HG02943 (cell line): ENCODE measurements around the gene SLC7A8.

Experiments used
- ATAC-seq: cut with Tn5 transposase; IDR thresholded peaks from one replicate; pipeline ENCODE4 v1.9.1; 2021; ENCODE audit warnings: mild to moderate bottlenecking, low read depth, moderate library complexity; ENCODE audit not compliant: unreplicated experiment

Gene SLC7A8

DNA sequence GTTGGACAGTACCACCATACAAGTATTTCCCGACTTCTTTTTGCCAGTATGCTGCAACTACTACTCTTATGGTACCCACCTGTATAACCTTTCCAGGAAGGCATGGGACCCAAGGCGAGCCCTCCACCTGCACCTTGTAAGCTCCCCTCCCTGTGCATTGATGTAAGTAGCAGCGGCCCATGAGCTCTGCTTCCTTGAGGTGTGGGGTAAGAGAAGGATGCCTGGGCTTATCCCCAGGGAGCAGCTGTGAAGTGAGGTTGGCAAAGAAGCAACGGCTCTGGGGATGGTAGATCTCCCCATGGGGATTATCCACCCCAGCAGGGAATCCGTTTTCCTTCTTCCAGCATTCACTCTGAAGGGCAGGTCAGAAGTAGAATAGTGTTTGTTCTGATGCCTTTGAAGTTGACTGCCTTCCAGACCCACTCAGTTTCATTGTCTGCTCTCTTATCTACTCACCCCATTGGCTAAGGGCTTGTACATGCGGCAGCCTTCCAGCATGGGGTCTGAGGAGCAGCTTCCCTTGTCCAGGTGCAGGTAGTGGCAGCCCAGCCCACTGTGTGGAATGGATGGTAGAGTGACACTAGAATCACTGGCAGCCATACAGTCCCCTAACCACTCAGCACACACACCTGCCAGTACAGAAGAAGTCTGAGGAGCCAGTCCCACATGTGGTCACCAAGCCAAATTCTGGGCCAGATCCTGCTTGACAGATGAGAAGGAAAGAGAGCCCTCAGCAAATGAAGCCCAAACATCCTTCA is 82.1 kb downstream of the SLC7A8 start:
- no peak for ATAC-seq

DNA sequence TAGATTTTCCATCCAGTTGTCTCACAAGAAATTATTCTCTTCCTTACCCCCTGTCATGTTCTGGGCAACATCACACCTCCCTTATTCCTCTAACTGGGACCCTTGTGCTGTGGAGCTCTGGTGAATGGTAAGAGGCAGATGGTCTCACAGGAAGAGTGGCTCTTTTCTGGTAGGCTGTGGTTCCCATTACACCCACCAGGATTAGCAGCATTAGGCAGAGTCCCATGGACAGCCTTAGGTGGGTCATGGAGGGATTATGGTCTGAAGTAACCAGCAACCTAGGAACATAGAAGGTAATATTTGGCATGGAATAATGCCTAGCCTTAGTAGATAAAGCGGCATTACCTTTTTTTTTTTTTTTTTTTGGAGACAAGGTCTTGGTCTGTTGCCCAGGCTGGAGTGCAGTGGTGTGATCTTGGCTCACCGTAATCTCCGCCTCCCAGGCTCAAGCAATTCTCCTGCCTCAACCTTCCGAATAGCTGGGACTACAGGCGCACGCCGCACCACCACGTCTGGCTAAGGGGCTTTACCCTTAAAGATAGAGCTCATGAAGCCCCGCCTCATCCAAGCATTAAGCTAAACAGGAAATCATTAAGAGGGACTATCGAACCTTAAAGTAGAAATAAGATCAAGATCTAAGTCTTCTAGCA is 84.1 kb downstream of the SLC7A8 start:
- no peak for ATAC-seq

DNA sequence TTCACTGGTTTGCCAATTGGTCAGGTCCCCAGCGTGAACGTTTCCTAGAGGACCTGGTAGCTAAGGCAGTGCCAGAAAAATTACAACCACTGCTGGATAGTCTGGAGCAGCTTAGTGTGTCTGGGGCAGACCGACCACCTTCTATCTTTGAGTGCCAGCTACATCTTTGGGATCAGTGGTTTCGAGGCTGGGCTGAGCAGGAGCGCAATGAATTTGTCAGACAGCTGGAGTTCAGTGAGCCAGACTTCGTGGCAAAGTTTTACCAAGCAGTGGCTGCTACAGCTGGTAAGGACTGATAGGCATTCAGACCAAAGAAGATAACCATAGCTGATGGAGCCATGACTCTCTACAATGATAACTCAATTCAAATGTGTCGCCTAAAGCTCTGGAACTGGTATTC is 85.7 kb downstream of the SLC7A8 start:
- ATAC-seq = no peak

DNA sequence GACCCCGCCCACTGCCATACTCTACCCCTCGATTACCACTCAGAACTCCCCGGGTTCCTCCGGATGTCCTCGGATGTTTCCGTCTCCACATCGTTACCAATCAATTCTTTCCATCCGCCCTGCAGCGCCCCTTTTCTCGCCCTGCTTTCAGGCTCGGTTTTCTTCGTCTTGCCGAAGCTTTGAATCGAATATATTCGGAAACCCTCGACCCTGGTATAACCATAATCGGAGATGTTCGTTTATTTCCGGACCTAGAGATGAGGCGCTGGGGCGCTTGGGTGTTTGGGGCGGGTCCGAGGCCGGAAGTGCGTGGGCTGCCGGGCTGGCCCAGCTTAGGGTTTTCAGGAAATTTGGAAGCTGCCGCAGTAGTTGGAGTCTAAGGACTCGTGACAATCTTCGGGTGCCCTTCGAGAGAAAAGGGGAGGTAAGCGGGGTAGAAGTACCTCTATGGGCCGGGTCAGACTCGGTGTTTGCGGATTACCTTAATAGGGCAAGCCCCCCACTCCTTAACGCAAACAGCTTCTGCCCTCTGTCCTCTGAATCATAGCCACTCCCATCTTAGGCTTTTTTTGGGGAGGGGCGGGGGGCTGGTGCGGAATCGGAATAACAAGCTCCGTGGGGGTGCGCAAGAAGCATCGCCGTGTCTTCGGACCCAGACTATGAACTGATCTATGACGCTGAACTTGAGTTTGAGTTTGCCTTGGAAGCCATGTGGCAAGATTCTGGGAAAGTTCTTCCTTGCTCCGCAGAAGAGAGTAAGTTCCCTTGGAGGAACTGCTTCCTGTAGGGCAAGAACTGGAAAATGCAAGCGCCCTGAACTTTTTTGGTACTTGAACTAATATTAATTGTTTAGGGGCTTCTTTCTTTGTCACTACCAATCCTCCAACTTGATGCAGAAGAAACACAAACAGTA is 88.0 kb downstream of the SLC7A8 start, which contains the start of gene C14orf119:
Gene C14orf119 (plus strand): TSS at position 310 of the 913 bp plus-strand sequence. CDS start 2,154 bp downstream, outside the sequence.
- peak; percentile 94 for ATAC-seq

DNA sequence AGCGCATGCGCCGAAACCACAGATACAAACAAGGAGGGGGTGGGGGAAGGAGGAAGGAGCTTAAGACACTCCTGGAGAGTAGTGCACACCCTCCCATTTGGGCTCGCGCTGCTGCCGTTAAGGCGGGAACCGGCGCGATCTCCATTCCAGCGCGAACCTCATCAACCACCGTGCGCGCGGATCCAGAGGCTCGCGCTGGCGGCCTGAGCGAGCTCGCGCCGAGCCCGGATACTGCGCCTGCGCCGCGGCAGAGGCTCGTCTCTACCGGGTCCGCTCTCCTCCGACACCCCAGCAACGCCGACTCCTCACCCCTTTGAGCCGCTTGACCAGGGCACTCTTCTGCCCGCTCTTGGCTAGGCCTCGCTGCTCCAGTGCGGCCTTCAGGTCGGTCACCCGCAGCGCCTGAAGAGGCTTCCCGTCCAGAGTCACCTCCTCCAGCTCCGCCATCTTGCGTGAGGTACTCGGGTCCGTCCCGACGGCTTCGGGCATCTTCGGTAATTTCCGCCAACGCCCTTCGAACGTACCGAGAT is 88.7 kb downstream of the SLC7A8 start, which contains the start of gene ACIN1:
Gene ACIN1 (minus strand): TSS at position 471 of the 530 bp plus-strand sequence. CDS start 24 bp downstream, at position 447.
- peak; percentile 30 for ATAC-seq

DNA sequence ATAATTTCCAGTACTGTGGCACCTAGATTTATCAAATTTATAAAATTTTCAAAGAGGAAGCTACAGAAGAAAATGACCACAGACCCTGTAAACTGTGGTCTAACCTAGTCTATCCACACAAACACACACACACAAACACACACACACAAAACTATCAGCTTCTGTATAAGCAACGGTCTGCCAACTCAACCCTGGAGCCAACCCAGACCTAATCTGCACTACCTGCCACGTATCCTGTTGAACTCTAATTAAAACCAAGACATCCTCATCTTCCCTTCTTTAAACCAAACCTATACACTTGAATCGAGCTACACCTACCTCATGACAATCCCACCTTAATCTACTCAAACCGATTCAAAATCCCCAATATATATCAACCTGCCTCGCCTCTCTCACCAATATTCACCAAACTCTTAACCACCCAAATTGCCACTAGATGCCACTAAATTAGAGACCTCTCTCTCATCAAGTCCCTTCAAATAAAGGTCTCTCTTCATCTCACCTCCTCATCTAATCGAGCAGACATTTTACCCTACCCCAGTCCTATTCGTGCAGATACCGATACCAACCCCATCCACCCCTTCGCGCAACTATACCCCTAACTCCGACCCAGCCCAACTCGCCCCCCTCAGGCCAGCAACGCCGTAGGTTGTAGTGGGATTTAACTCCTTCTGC is 89.3 kb downstream of the SLC7A8 start:
- no peak for ATAC-seq

DNA sequence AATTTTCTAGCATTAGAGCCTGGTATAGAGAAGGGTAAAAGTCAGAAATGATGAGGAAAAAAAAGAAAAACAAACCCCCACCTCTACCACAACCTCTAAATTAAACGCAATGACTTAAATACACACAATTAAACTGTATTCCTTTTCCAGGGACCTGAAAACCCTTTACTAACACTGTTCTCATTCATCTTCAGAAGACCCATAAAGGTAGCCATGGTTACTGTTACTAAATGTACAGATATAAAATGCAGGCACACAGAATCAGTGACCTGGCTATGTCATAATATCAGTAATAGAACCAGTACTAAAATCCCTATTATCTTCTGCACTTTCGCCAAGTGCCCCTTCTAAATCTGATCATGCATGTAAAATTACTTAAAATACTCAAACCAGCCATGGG is 89.9 kb downstream of the SLC7A8 start:
- ATAC-seq = no peak

DNA sequence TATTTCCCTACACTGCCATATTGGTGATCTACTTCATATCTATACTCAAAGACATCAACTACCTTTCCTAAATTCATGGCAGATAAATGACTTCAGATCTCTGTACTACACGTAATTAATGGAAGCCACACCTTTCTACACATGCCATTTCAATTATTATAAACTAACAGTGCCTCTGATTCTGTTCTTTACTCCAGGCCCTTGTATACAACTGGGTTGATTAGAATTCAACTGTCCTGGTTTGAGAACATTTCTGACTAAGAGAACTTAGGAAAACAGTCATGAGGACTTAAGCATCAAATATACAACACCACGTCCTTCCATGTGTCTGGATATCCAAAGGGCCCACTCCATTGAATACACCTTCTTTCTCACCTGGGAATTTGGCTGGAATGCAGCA is 90.4 kb downstream of the SLC7A8 start:
- ATAC-seq = no peak

DNA sequence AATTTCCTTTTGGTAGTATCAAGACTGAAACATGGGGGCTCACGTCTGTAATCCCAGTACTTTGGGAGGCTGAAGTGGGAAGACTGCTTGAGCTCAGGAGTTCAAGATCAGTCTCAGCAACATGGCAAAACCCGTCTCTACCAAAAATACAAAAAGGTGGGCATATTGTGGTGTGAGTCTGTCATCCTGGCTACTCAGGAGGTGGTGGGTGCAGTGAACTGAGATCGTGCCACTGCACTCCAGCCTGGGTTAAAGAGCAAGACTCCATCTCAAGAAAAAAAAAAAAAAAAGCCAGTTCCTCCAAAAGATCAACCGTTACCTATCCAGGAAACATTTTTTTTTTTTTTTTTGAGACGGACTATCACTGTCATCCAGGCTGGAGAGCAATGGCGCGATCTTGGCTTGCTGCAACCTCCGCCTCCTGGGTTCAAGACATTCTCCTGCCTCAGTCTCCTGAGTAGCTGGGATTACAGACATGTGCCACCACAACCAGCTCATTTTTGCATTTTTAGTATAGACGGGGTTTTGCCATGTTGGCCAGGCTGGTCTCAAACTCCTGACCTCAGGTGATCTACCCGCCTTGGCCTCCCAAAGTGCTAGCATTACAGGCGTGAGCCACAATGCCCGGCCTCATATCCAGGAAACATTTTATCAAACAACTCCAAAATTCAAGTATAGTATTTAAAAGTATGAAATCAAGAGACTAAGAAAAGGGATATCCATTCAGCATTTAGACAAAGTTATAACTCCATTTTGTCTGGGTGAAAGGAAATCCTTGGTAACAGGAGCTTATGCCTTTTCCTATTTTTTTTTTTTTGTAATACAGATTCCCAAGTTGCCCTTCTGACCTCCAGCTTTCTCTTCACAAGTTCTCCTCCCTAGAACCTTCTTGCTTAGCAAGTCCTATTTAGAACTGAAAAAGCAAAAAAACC is 91.9 kb downstream of the SLC7A8 start:
- ATAC-seq = no peak

DNA sequence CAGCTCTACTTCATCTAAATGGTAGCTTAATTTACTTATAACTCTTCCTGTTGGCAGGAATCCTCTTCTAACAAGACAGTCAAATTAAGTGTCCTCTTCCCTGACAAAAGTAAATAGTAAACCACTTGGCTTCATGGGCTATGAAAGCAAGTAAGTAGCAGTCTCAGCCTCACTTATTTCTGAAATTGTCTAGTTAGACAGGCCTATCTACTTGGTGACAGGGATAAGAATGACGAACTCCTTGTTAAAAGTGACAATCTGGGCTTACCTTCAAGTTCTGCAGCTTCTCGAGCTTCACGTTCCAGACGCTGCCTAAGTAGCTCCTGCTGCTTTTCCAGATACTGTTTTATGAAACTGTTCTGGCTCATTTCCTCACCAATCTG is 93.2 kb downstream of the SLC7A8 start:
- no peak for ATAC-seq

DNA sequence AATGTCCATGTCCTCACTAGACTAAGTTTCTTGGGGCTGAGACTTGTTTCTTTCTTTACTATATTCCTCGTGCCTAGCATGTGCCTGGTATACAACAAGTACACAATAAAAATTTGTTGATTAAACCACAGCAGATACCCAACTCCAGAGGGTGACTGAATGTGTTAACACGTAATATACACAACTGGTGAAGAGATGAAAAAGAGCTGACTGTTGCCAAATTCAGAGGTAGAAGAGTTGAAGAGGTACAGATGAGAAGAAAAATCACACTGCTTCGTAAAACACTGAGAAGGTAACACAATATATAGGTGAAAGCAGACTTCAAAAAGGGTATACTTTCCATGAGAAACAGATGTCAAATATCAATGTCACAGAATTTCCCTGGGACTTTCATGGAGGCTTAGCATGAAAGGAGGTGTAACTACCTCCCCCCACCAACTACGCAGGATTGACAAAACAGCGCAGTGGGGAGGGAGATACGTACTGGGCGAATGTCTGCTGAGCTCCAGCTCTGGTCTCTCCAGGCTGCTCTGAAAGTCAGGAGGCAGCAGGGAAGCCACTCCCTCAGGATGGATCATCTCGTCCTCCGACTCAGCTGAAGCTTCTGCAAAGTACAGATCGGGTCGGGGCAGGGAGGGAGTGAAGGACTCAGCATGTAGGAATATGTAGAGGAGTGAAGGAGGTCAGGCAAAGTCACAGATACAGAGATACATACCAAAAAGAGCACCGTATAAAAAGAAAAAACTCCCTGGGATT is 93.8 kb downstream of the SLC7A8 start:
- no peak for ATAC-seq

DNA sequence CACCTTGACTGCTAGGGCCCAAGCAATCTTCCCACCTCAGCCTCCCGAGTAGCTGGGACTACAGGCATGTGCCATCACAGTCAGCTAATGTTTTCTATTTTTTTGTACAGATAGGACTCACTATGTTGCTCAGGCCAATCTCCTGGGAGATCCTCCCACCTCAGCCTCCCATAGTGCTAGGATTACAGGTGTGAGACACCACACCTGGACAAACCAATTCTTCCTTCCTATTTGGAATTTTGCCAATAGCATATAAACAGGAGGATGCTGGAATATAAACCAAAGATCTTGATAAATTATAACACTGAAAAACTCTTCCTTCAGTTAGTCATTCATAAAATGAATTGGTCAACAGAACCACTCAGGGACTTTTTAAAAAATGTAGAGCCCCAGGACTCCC is 96.9 kb downstream of the SLC7A8 start:
- ATAC-seq = no peak

DNA sequence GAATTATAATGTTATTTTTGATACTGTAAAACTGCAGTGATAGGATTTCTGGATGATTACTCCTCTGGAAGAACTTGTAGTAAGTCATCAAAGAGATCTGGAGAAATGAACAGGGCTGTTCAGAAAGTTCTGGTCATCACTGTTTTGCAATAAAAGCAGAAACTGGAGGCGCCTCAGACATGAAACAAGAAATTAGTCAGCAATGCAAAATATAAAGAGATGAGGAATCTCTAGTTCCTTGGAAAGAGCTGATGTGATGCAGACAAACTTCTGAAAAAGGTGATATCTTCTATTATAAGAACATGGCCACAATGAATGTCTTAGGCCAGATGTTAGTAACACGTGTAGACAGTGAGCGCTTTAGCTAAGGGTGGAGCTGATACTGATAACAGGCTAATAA is 98.0 kb downstream of the SLC7A8 start:
- no peak for ATAC-seq

DNA sequence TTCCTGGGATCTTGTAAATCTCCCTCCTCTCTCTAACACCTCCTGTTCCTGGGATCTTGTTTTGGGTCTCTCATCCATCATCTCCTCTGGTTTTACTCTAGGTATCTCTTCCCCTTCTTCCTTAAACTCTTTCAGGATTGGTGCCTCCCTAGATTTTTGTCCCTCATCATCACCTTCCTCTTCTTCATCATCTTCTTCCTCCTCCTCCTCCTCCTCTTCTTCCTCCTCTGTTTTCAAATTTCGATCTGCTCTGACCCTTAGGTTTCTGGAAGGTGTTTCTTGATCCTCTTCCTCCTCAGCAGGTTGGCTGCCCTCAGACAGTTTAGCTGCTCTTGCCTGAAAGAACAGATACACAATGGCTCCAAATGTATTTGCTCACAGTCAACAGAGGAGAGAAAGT is 103.0 kb downstream of the SLC7A8 start:
- ATAC-seq = no peak

DNA sequence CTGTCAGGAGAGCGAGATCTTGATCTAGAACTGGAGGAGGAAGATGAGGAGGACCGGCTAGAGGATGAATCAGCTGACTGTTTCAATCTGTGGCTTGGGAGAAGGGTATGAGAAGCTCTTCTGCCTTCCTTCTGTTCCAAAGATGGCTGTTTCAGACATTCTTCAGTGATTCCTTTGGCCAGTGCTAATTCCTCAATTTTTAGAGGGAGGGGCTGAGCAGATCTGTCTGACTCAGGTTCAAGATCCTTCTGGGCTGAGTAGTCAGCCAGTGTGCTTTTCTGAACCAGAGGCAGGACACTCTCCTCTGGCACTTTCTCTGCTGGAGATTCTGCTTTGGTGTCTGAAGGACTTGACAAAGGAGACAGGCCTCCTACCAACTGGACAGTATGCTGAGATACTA is 103.7 kb downstream of the SLC7A8 start:
- ATAC-seq = no peak

DNA sequence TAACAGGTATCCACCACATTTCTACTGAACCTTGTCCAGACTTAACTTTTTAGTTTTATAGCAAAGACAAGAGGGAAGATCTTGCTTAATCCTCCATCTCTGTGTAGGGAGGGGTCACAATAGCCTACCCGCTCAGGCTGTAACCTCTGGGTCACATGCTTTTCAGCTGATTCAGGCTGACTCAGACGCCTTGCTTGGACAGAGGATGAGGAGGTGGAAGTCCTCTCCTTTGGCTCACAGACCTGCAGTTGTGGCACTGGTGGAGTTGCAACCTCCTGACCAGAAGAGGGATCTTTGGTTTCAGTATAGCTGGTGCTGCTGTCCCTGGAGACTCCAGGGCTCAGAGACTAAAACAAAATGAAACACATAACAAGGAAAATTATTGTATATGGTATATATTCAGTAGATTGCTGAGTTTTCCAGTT is 104.8 kb downstream of the SLC7A8 start:
- no peak for ATAC-seq

DNA sequence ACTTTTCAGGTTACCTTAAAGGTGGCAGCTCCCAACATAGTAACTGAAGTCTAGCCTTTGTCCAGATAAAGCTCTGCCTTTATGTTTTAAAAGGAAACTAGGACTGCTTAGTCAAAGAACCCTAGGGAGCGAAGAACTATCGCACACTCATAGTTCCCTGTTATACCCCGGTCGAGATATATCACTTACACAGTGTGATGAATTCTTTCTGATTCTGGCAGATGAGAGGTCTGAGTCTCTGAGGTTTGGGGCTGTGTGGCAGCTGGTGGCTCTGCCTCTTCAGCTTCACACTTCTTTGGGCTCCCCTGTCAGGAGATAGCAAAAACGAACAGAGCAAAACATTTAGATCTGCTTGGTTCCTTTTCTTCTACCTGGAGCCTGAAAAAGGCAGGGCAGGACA is 105.5 kb downstream of the SLC7A8 start:
- no peak for ATAC-seq

DNA sequence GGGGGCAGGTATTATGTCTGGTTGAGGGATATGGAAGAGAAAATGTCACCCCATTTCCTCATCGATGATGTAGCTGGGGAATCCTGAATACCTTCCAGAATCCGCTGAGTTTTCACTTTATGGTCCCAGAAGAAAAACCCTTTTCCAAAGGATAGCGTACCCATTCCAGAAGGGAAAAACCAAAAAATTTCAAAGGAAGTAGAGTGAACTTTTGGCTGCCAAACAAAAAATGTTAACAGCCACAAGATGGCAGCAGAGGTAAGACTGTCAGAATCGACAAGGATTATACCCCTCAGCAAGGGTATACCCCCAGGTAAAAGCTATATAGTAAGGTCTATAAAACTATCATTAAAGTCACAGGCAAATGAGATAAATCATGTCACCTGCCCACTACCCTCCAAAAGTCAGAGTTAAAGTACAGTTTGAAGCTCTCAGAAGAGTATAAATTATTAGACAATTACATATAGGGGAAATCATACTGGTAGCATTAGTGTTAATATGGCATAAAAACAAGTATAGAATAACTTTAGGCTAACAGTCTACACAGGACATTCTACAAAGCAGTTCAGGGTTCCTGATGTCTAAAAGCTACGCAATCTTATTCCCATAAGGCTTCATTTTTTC is 106.6 kb downstream of the SLC7A8 start:
- ATAC-seq = no peak
